Right atrium auricular region (tissue), 2 donors: ENCODE results near the gene EVI5L. TPM values are rescaled to one million over a fixed set of nuclear protein-coding genes. Genes with fewer than 3 reads are reported as not detected.

Source experiments
- DNase-seq: peaks from one replicate; pipeline ENCODE4 v3.0.0-alpha.2; 2019; ENCODE audit warnings: low spot score
- H3K27ac ChIP-seq, 2 donors: fragments of 200-600 bp; sonication (generic); 1 replicate in 1 of 2; 2 replicates in 1 of 2; pipeline ENCODE4 v1.5.1; 2016 to 2019
- H3K27me3 ChIP-seq, 2 donors: fragments of 200-600 bp; sonication (generic); one replicate each; pipeline versions ENCODE4 v1.5.1 to v1.6.0; 2017 to 2019
- H3K36me3 ChIP-seq: fragments of 200-600 bp; sonication (generic); one replicate; pipeline ENCODE4 v1.5.1; 2016
- H3K4me1 ChIP-seq, 2 donors: fragments of 200-600 bp; sonication (generic); one replicate each; pipeline versions ENCODE4 v1.5.1 to v1.6.0; 2017 to 2019
- H3K4me3 ChIP-seq, 2 donors: fragments of 200-600 bp; sonication (generic); 1 replicate in 1 of 2; 2 replicates in 1 of 2; pipeline ENCODE4 v1.5.1; 2017 to 2019; ENCODE audit warnings: mild to moderate bottlenecking in 1 of 2, moderate library complexity in 1 of 2
- H3K9me3 ChIP-seq, 2 donors: fragments of 200-600 bp; sonication (generic); one replicate each; pipeline ENCODE4 v1.5.1; 2019
- CTCF ChIP-seq, 2 donors: fragments of 200-600 bp; sonication (generic); IDR thresholded peaks; one replicate each; pipeline ENCODE4 v1.5.1; 2019; ENCODE audit warnings: antibody characterized with exemption in 2 of 2
- total RNA-seq, 2 donors: library from RNA; depleted of rRNA; stranded (reverse); fragments of >200 nt; gene quantifications; one replicate each; pipeline ENCODE4 v1.1.0, GENCODE V29; 2016

Gene EVI5L
- total RNA-seq, 2 donors from 2014 or later, result 14.2 to 17.4 TPM

- H3K36me3 ChIP-seq, result no peaks in the 10 kb centered on the region
- no peak overlapping the region for H3K4me3 ChIP-seq
- DNase-seq, result no peak
- no peaks in the 10 kb centered on the region for H3K27me3 ChIP-seq
- no peak overlapping the region for H3K27ac ChIP-seq
- no peaks in the 10 kb centered on the region for H3K9me3 ChIP-seq
- TF ChIP-seq CTCF (IDR thresholded peaks at IDR 0.05), result no peak
- peaks cover 0 to 8% of the 10 kb centered on the region in 2 donors for H3K4me1 ChIP-seq
These were observed 68.9 kb downstream of the EVI5L start for GRCh38 chr19:7898967-7899366.

- Histone ChIP-seq H3K27me3 (no peaks in the 10 kb centered on the region), H3K27ac (no peak overlapping the region), H3K9me3 (no peaks in the 10 kb centered on the region), H3K36me3 (no peaks in the 10 kb centered on the region), H3K4me1 (peaks cover 0 to 15% of the 10 kb centered on the region in 2 donors), H3K4me3 (no peak overlapping the region)
- DNase-seq, result no peak
- TF ChIP-seq CTCF (IDR thresholded peaks at IDR 0.05), result no peak
These were observed 69.8 kb downstream of the EVI5L start for GRCh38 chr19:7899751-7900378.

- H3K4me3 ChIP-seq, result no peak overlapping the region
- no peak for DNase-seq
- peaks cover 2% of the 10 kb centered on the region for H3K36me3 ChIP-seq
- no peak for TF ChIP-seq CTCF (IDR thresholded peaks at IDR 0.05)
- peaks cover 0 to 21% of the 10 kb centered on the region in 2 donors for H3K4me1 ChIP-seq
- no peak overlapping the region for H3K27ac ChIP-seq
- H3K9me3 ChIP-seq, result no peaks in the 10 kb centered on the region
- H3K27me3 ChIP-seq, result no peaks in the 10 kb centered on the region
These were observed 70.4 kb downstream of the EVI5L start for GRCh38 chr19:7900401-7900870.

GRCh38 chr19:7900931-7901330, 70.9 kb downstream of the EVI5L start:
- Histone ChIP-seq H3K36me3 (peaks cover 7% of the 10 kb centered on the region), H3K4me3 (no peak overlapping the region), H3K27me3 (no peaks in the 10 kb centered on the region), H3K4me1 (peaks cover 0 to 26% of the 10 kb centered on the region in 2 donors), H3K27ac (no peak overlapping the region), H3K9me3 (no peaks in the 10 kb centered on the region)
- DNase-seq, result no peak
- no peak for TF ChIP-seq CTCF (IDR thresholded peaks at IDR 0.05)

GRCh38 chr19:7901337-7901736, 71.3 kb downstream of the EVI5L start:
- H3K27me3 ChIP-seq, result no peaks in the 10 kb centered on the region
- no peak overlapping the region for H3K4me3 ChIP-seq
- H3K27ac ChIP-seq, result no peak overlapping the region
- H3K36me3 ChIP-seq, result peaks cover 11% of the 10 kb centered on the region
- peaks cover 0 to 30% of the 10 kb centered on the region in 2 donors for H3K4me1 ChIP-seq
- no peaks in the 10 kb centered on the region for H3K9me3 ChIP-seq
- no peak for DNase-seq
- TF ChIP-seq CTCF (IDR thresholded peaks at IDR 0.05), result no peak

GRCh38 chr19:7902796-7903243, 72.8 kb downstream of the EVI5L start:
- H3K27me3 ChIP-seq, result no peaks in the 10 kb centered on the region
- no peak for TF ChIP-seq CTCF (IDR thresholded peaks at IDR 0.05)
- H3K4me3 ChIP-seq, result peak overlapping the region; percentile 40 to 90
- H3K4me1 ChIP-seq, result peaks cover 0 to 42% of the 10 kb centered on the region in 2 donors
- H3K9me3 ChIP-seq, result no peaks in the 10 kb centered on the region
- H3K27ac ChIP-seq, result peak overlapping the region; percentile 77 to 85
- no peak for DNase-seq
- peaks cover 17% of the 10 kb centered on the region for H3K36me3 ChIP-seq
